Esophagus squamous epithelium (tissue), 5 donors: Measurements from ENCODE around the gene RNF169. TPM values are rescaled to one million over a fixed set of nuclear protein-coding genes. Genes with fewer than 3 reads are reported as not detected.

ENCODE experiments used
- DNase-seq: peaks from one replicate; lab custom pipeline; 2025; lab: John Stamatoyannopoulos, UW
- H3K27ac ChIP-seq, 4 donors: fragments of 200-600 bp; sonication (generic); one replicate each; pipeline ENCODE4 v1.5.1; 2016 to 2019; ENCODE audit warnings: mild to moderate bottlenecking in 1 of 4
- H3K27me3 ChIP-seq, 4 donors: fragments of 200-600 bp; sonication (generic); 1 replicate in 3 of 4; 2 replicates in 1 of 4; pipeline versions ENCODE4 v1.5.1 to v1.6.0; 2017 to 2021; ENCODE audit warnings: antibody characterized with exemption in 1 of 4
- H3K36me3 ChIP-seq, 3 donors: fragments of 200-600 bp; sonication (generic); one replicate each; pipeline ENCODE4 v1.5.1; 2016 to 2019
- H3K4me1 ChIP-seq, 3 donors: fragments of 200-600 bp; sonication (generic); one replicate each; pipeline ENCODE4 v1.5.1; 2017 to 2019
- H3K4me3 ChIP-seq, 4 donors: fragments of 200-600 bp; sonication (generic); 1 replicate in 3 of 4; 2 replicates in 1 of 4; pipeline ENCODE4 v1.5.1; 2016 to 2019; ENCODE audit warnings: mild to moderate bottlenecking in 2 of 4, moderate library complexity in 1 of 4
- H3K9me3 ChIP-seq, 3 donors: fragments of 200-600 bp; sonication (generic); one replicate each; pipeline ENCODE4 v1.5.1; 2016 to 2019
- CTCF ChIP-seq, 6 experiments: fragments of 450-650 bp in 4 of 6; fragments of 200-600 bp in 2 of 6; sonication (generic) in 2 of 6; IDR thresholded peaks; one replicate each; pipeline ENCODE4 v1.5.1; 2016 to 2019; ENCODE audit warnings: antibody characterized with exemption in 6 of 6, mild to moderate bottlenecking in 4 of 6, moderate library complexity in 4 of 6
- POLR2A ChIP-seq, 4 donors: fragments of 450-650 bp; IDR thresholded peaks; one replicate each; pipeline ENCODE4 v1.6.1; 2017; ENCODE audit warnings: antibody characterized with exemption in 4 of 4, mild to moderate bottlenecking in 4 of 4, moderate library complexity in 3 of 4
- WGBS, 2 donors: methylation state at CpG; one replicate each; pipeline ENCODE4 v1.1.5; 2018; 5-methylcytosine and 5-hydroxymethylcytosine counted together
- intact Hi-C: fragments of 100-400 bp; cut with DNase I; formaldehyde crosslinking; loops from one replicate; pipeline ENCODE4 v1.15.0; 2022
- total RNA-seq, 4 donors: library from RNA; depleted of rRNA; stranded (reverse); fragments of >200 nt; gene quantifications; one replicate each; pipeline ENCODE4 v1.1.0, GENCODE V29; 2016
- donor health status: DM: yes; HTN: yes; CAD: no.

Gene RNF169
- total RNA-seq, 4 donors from 2014 or later = 18.0 to 23.3 (median 19.2) TPM

- Histone ChIP-seq H3K4me3 (no peak overlapping the region), H3K9me3 (no peaks in the 10 kb centered on the region), H3K4me1 (peaks cover 2 to 37% (median 3%) of the 10 kb centered on the region in 3 donors), H3K27ac (no peak overlapping the region), H3K27me3 (no peaks in the 10 kb centered on the region), H3K36me3 (no peaks in the 10 kb centered on the region)
- intact Hi-C loops = no loop called here
- DNase-seq = no peak
- no peak for TF ChIP-seq CTCF (IDR thresholded peaks at IDR 0.05)
- no peak for TF ChIP-seq POLR2A (IDR thresholded peaks at IDR 0.05)
Observed at GRCh38 chr11:74776546-74776945, 27.9 kb downstream of the RNF169 start.

- DNase-seq = no peak
- no peaks in the 10 kb centered on the region for H3K36me3 ChIP-seq
- H3K27me3 ChIP-seq = no peaks in the 10 kb centered on the region
- TF ChIP-seq CTCF (IDR thresholded peaks at IDR 0.05) (no peak), POLR2A (IDR thresholded peaks at IDR 0.05) (no peak)
- intact Hi-C loops = no loop called here
- peak overlapping the region in 2 of 4 donors; percentile 10 to 43 for H3K27ac ChIP-seq
- no peak overlapping the region for H3K4me3 ChIP-seq
- peaks cover 2 to 41% (median 3%) of the 10 kb centered on the region in 3 donors for H3K4me1 ChIP-seq
- H3K9me3 ChIP-seq = no peaks in the 10 kb centered on the region
Observed at GRCh38 chr11:74777038-74777437, 28.4 kb downstream of the RNF169 start.

DNA sequence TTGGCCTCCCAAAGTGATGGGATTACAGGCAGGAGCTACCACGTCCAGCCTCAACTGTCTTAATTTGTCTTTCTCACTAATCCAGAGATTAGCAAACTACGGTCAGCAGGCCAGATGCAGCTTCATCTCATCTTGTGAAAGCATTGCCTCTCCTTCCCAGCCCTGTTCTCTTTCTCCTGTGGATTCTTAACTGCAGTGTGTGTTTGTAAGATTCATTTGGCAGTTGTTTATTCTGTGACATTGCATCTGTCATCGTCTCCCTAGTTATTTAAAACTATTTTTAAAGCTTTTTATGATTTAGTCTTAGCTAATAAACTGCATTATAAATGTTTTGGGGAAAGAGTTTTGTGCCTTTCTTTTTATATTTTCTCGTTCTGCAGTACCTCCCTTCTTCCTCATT lies 29.2 kb downstream of the RNF169 start:
- H3K27ac ChIP-seq = peak overlapping the region in 2 of 4 donors; percentile 10 to 43
- H3K27me3 ChIP-seq = no peaks in the 10 kb centered on the region
- H3K4me1 ChIP-seq = peaks cover 4 to 50% (median 8%) of the 10 kb centered on the region in 3 donors
- WGBS, 2 donors = 59 to 77% methylated on average over 4 of the region's 4 CpGs
- H3K9me3 ChIP-seq = no peaks in the 10 kb centered on the region
- H3K36me3 ChIP-seq = no peaks in the 10 kb centered on the region
- no peak for DNase-seq
- TF ChIP-seq POLR2A (IDR thresholded peaks at IDR 0.05) (no peak), CTCF (IDR thresholded peaks at IDR 0.05) (no peak)
- H3K4me3 ChIP-seq = no peak overlapping the region
- intact Hi-C loops = no loop called here

GRCh38 chr11:74778581-74778980 lies 29.9 kb downstream of the RNF169 start:
- no peak overlapping the region for H3K27ac ChIP-seq
- TF ChIP-seq POLR2A (IDR thresholded peaks at IDR 0.05) (no peak), CTCF (IDR thresholded peaks at IDR 0.05) (no peak)
- no peaks in the 10 kb centered on the region for H3K36me3 ChIP-seq
- 94% methylated on average over 6 of the region's 6 CpGs for WGBS, 2 donors
- no peak overlapping the region for H3K4me3 ChIP-seq
- H3K4me1 ChIP-seq = peaks cover 11 to 57% (median 15%) of the 10 kb centered on the region in 3 donors
- intact Hi-C loops = no loop called here
- no peaks in the 10 kb centered on the region for H3K9me3 ChIP-seq
- no peak for DNase-seq
- H3K27me3 ChIP-seq = no peaks in the 10 kb centered on the region

DNA sequence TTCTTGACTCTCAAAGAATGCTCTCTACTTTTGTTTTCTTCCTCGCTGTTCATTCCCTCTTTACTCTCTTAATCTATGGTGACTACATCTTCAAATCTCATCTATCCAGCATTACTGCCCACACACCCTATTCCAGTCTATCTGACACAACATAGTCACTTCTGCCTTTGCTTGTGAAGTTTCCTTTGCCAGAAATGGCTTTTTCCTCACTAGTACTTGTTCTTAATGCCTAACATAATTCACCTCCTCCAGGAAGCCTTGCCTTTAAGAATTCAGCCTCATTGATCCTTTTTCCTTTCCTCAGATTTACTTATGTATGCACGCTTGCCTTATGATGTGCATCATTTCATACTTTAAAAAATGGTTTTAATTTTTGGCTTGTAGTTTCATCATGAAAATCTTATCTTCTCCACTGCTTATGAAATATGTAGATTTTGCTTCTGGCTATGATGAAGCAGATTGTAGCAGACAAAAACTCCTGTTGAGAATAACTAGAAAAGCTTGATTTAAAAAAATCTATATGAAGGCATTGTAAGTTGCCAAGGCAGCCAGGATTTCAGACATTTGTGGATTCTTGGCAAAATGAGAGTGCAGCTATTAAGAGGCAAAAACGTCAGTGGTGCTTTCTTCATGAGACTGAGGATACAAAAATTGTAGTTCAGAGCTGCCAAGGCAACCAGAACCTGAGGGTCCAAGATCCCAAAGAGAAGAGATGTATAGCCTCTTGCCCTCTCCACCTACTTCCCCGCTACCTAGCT lies 31.8 kb downstream of the RNF169 start:
- H3K27ac ChIP-seq = no peak overlapping the region
- DNase-seq = no peak
- H3K9me3 ChIP-seq = no peaks in the 10 kb centered on the region
- no peaks in the 10 kb centered on the region for H3K36me3 ChIP-seq
- intact Hi-C loops = no loop called here
- peaks cover 13 to 70% (median 25%) of the 10 kb centered on the region in 3 donors for H3K4me1 ChIP-seq
- H3K27me3 ChIP-seq = no peaks in the 10 kb centered on the region
- H3K4me3 ChIP-seq = no peak overlapping the region
- 74 to 83% methylated on average over 4 of the region's 4 CpGs for WGBS, 2 donors
- TF ChIP-seq CTCF (IDR thresholded peaks at IDR 0.05) (no peak), POLR2A (IDR thresholded peaks at IDR 0.05) (no peak)
